Kidney epithelial cell (primary cell): ENCODE measurements around the gene VEGFB. TPM values are rescaled to one million over a fixed set of nuclear protein-coding genes. Genes with fewer than 3 reads are reported as not detected.

Experiments used
- DNase-seq: peaks from one replicate; pipeline ENCODE4 v3.0.0-alpha.2; 2010; ENCODE audit warnings: low read depth
- H3K27me3 ChIP-seq: 2 replicates; pipeline ENCODE4 v1.6.0; 2011; ENCODE audit warnings: low read length; ENCODE audit not compliant: control insufficient read depth, insufficient read depth
- H3K36me3 ChIP-seq: 2 replicates; pipeline ENCODE4 v1.5.1; 2011; ENCODE audit warnings: low read length; ENCODE audit not compliant: control insufficient read depth, insufficient read depth
- H3K4me3 ChIP-seq: 2 replicates; pipeline ENCODE4 v1.5.1; 2011; ENCODE audit warnings: low read depth, mild to moderate bottlenecking, control low read depth, low read length
- CTCF ChIP-seq: IDR thresholded peaks from 2 replicates; pipeline ENCODE4 v1.5.1; 2011; ENCODE audit warnings: mild to moderate bottlenecking, moderate library complexity, low read length, control low read depth, inconsistent platforms; ENCODE audit not compliant: insufficient read depth, poor library complexity, severe bottlenecking
- total RNA-seq: library from RNA; depleted of rRNA; stranded (reverse); fragments of >200 nt; gene quantifications from 2 replicates; pipeline ENCODE4 v1.2.3, GENCODE V29; 2015

The VEGFB gene
- total RNA-seq, 1 donor from 2014 or later: 54.7 TPM

GRCh38 chr11:64283092-64283491 lies 48.7 kb downstream of the VEGFB start:
- Histone ChIP-seq H3K36me3 (peaks cover 1% of the 10 kb centered on the region), H3K4me3 (no peak overlapping the region), H3K27me3 (no peaks in the 10 kb centered on the region)
- no peak for DNase-seq
- TF ChIP-seq CTCF: no peak

GRCh38 chr11:64284048-64284961 lies 49.9 kb downstream of the VEGFB start, which contains the start of gene BAD:
TSS of gene BAD (minus strand) at chr11:64284665. CDS start at chr11:64284368, 297 bp downstream.
- no peak for DNase-seq
- H3K4me3 ChIP-seq: peak within 1 kb of the TSS; percentile 65
- no peak for TF ChIP-seq CTCF
- H3K27me3 ChIP-seq: no peaks in the 10 kb centered on the region
- H3K36me3 ChIP-seq: peaks cover 1% of the 10 kb centered on the region

DNA sequence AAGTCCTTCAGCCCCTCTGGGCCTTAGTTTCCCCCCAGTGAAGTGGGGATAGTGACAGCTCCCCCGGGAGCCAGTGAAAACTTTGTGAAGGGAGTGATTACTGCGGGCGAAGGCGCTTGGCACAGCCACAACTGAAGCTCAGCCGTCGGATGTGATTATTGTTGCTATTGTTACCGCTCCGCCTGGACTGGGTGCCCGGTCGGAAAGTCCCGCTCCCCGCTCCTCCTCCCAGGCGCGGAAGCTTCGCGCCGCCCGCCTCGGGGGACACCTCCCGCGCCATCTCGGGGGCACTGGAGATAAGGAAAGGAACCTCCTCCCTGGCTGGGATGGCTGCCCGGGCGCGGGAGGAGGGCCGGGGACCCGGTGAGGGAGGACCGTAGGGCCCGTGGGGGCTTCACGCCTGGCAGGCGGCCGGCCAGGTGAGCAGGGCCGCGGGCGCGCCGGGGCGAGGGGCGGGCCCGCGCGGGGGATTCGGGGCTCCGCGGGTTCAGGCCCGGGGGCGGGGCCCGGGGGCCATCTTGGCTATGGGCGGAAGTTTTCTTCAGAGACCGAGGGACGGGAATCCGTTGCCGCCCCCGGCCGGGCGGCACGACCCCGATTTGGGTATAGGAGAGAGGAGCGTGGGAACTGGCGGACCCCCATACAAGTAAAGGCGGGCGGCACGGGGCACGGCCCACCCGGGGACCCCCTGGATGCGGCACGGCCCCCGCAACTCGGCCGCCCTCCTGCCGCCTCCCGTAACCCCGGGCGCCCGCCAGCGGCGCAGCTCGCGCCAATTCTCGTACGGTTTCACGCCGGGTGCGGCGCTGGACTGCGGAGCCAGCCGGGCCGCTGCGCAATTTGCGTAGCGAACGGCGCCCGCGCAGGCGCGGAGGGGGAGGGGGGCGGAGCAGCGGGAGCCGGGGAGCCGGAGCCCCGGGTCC lies 50.8 kb downstream of the VEGFB start, which contains the start of gene GPR137:
GPR137 (plus strand) TSS at position 887 of the 923 bp plus-strand sequence. CDS start 677 bp downstream, outside the sequence.
- DNase-seq: no peak
- Histone ChIP-seq H3K4me3 (peak within 1 kb of the TSS; percentile 65), H3K36me3 (peaks cover 2% of the 10 kb centered on the region), H3K27me3 (peaks cover 3% of the 10 kb centered on the region)
- no peak for TF ChIP-seq CTCF

DNA sequence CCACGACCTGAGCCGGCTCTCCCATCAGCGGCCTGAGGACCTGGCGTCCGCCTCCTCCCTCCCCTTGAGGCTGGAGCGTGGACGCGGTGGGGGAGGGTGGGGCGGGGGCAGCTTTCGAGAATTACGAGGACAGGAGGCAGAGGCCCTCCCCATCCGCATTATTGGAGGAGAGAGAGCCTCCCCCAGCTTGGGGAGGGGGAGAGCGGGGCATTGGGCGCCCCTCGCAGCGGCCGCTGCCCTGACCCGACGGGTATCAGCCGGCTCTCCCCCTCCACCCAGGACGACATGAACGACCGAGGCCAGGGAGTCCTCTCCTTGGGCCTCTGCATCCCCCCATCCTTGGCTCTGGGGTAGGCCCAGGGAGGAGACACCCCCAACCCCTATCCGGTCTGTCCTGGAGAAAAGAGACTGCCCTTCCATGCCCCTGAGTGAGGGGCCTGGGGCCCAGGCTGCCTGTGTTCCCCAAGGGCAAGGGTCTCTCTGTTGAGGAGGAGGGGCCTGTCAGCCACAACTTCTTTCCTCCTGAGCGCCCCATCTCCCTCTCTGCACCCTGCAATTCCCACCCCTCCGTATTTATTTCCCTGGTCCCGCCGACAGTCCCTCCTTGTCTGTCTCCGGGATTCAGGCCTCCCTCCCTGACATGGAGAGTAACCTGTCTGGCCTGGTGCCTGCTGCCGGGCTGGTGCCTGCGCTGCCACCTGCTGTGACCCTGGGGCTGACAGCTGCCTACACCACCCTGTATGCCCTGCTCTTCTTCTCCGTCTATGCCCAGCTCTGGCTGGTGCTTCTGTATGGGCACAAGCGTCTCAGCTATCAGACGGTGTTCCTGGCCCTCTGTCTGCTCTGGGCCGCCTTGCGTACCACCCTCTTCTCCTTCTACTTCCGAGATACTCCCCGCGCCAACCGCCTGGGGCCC lies 51.8 kb downstream of the VEGFB start:
- Histone ChIP-seq H3K36me3 (peaks cover 2% of the 10 kb centered on the region), H3K27me3 (peaks cover 11% of the 10 kb centered on the region), H3K4me3 (peak overlapping the region; percentile 65)
- TF ChIP-seq CTCF: peak; percentile 28
- DNase-seq: no peak

- H3K4me3 ChIP-seq: no peak overlapping the region
- peaks cover 17% of the 10 kb centered on the region for H3K27me3 ChIP-seq
- H3K36me3 ChIP-seq: peaks cover 2% of the 10 kb centered on the region
- TF ChIP-seq CTCF: no peak
- no peak for DNase-seq
Observed at GRCh38 chr11:64286801-64287159, 52.4 kb downstream of the VEGFB start.
